Measurements from ENCODE around the gene BSG. TPM values are rescaled to one million over a fixed set of nuclear protein-coding genes. Genes with fewer than 3 reads are reported as not detected.

The BSG gene
- total RNA-seq, 4 donors from 2014 or later = 304 to 416 (median 362) TPM

DNA sequence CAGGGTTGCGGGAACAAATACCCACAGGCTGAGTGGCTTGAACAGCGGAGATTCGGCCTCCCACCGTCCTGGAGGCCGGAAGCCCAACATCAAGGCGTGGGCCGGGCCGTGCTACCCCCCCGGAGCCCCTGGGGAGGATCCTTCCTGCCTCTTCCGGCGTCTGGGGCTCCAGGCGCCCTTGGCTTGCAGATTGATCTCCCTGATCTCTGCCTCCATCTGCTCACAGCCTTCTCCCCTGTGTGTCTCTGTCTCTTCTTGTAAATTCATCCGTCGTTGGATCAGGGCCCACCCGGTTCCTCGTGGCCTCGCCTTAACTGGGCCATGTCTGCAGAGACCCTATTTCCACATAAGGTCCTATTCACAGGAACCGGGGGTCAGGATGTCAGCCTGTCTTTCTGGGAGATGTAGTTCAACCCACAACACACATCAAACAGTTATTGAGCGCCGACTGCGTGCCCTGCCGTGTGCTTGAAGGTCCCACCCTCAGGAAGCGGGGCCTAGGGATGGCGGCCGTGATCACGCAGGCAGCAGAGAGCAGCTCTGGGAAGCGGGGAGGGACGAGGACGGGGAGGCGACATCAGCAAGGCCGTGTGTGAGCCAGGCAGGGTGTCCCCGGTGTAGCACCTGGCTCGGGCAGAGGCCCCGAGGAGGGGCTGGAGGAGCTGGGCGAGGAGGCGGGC is 38.5 kb downstream of the BSG start:
- Histone ChIP-seq H3K36me3 (no peaks in the 10 kb centered on the region), H3K9me3 (no peaks in the 10 kb centered on the region), H3K4me1 (peaks cover 10 to 29% (median 13%) of the 10 kb centered on the region in 4 donors), H3K4me3 (peak overlapping the region; percentile 12 to 45 (median 22)), H3K27ac (replicated peaks in 1 of 4) (peak overlapping the region; percentile 7 to 35 (median 20)), H3K27me3 (peaks cover 0 to 38% (median 0%) of the 10 kb centered on the region in 4 donors)
- intact Hi-C loops (cut with DNase I) = no loop called here
- DNase-seq (ENCODE audit: extremely low spot score) = no peak
- 67% methylated on average over 20 of the region's 36 CpGs for WGBS
- TF ChIP-seq EP300 (IDR thresholded peaks at IDR 0.05) (no peak), POLR2AphosphoS5 (IDR thresholded peaks at IDR 0.05) (no peak), POLR2A (IDR thresholded peaks at IDR 0.05; ENCODE audit: low read depth) (no peak)
- TF ChIP-seq, protein P1, sequence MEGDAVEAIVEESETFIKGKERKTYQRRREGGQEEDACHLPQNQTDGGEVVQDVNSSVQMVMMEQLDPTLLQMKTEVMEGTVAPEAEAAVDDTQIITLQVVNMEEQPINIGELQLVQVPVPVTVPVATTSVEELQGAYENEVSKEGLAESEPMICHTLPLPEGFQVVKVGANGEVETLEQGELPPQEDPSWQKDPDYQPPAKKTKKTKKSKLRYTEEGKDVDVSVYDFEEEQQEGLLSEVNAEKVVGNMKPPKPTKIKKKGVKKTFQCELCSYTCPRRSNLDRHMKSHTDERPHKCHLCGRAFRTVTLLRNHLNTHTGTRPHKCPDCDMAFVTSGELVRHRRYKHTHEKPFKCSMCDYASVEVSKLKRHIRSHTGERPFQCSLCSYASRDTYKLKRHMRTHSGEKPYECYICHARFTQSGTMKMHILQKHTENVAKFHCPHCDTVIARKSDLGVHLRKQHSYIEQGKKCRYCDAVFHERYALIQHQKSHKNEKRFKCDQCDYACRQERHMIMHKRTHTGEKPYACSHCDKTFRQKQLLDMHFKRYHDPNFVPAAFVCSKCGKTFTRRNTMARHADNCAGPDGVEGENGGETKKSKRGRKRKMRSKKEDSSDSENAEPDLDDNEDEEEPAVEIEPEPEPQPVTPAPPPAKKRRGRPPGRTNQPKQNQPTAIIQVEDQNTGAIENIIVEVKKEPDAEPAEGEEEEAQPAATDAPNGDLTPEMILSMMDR (IDR thresholded peaks at IDR 0.05) = no peak

DNA sequence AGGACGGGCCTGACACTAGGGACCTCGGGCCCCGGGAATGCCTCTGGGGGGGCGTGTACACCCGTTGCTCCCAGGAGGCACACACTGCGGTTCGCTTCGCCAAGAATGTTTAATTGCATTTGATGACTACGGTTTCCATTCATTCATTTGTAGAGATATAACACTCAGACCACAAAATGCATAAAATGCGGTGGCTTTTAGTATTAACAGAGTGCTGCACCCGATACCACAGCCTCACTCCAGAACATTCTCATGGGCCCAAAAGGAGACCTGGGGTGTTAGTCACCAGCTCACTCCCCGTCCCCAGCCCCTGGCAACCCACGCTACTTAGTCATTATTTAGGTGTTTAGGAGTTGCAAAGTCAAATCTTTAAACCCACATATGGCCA is 39.1 kb downstream of the BSG start:
- Histone ChIP-seq H3K4me1 (peaks cover 10 to 31% (median 17%) of the 10 kb centered on the region in 4 donors), H3K4me3 (no peak overlapping the region), H3K9me3 (no peaks in the 10 kb centered on the region), H3K36me3 (no peaks in the 10 kb centered on the region), H3K27me3 (peaks cover 0 to 41% (median 0%) of the 10 kb centered on the region in 4 donors), H3K27ac (replicated peaks in 1 of 4) (peak overlapping the region in 3 of 4 donors; percentile 7 to 35 (median 20))
- intact Hi-C loops (cut with DNase I) = no loop called here
- no peak for DNase-seq (ENCODE audit: extremely low spot score)
- 63% methylated on average over 13 of the region's 13 CpGs for WGBS
- TF ChIP-seq POLR2AphosphoS5 (IDR thresholded peaks at IDR 0.05) (no peak), POLR2A (IDR thresholded peaks at IDR 0.05; ENCODE audit: low read depth) (no peak), EP300 (IDR thresholded peaks at IDR 0.05) (no peak)
- TF ChIP-seq, protein P1 (IDR thresholded peaks at IDR 0.05) = no peak

DNA sequence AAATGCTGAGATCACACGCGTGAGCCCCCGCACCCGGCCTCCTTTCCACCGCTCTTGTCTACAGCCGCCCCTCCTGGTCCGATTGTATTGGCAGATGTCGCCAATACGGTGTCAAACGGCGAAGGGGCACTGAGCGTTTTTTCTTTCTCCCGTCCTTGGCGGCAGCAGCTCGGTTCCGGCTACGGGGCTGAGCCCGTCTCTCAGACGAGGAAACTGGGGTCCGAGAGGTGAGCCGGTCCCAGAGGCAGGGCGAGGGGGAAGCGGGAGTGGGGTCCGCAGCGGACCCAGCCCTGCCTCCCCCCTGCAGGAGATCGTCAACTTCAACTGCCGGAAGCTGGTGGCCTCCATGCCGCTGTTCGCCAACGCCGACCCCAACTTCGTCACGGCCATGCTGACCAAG is 40.5 kb downstream of the BSG start:
- TF ChIP-seq, protein P1 (IDR thresholded peaks at IDR 0.05) = no peak
- TF ChIP-seq EP300 (IDR thresholded peaks at IDR 0.05) (no peak), POLR2A (IDR thresholded peaks at IDR 0.05; ENCODE audit: low read depth) (no peak)
- no peaks in the 10 kb centered on the region for H3K9me3 ChIP-seq
- DNase-seq (ENCODE audit: extremely low spot score) = no peak
- H3K36me3 ChIP-seq = peaks cover 9 to 13% (median 12%) of the 10 kb centered on the region in 4 donors
- intact Hi-C loops (cut with DNase I) = no loop called here
- H3K4me1 ChIP-seq = peaks cover 10 to 36% (median 23%) of the 10 kb centered on the region in 4 donors
- H3K4me3 ChIP-seq = no peak overlapping the region
- 85% methylated on average over 24 of the region's 33 CpGs for WGBS
- H3K27me3 ChIP-seq = peaks cover 0 to 47% (median 0%) of the 10 kb centered on the region in 4 donors
- no peak overlapping the region for H3K27ac ChIP-seq (replicated peaks in 1 of 4)

DNA sequence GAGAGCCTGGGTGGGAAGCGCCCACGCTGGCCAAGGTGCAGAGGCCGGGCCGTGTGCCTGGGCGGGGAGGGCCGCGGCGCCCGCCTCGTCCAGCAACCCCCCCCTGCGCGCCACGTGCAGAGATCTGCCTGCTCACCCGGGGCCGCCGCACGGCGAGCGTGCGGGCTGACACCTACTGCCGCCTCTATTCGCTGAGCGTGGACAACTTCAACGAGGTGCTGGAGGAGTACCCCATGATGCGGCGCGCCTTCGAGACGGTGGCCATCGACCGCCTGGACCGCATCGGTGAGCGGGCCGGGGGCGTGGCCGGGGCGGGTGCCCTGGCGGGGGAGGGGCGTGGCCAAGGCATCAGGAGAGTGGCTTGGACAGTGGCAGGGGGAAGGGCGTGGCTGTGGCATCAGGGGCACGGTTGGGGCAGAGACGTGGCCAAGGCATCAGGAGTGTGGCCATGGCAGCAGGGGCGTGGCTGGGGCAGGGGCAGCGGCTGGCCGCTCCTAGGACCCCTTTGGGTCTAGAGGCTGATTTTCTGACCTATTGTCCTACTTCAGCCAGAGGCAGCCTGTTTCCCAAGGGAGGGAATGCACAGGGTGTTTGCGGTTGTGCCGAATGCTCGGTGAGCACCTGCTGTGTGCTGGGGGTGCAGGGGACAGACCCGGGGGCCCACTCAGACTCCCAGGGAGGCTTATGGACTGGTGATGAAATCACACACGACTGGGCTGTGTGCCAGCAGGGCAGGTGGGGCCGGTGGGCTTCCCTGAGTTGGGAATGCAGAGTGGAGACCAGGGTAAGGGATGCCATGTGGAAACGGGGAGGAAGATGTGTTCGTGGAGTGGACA is 41.6 kb downstream of the BSG start:
- H3K4me3 ChIP-seq = no peak overlapping the region
- no peak overlapping the region for H3K27ac ChIP-seq (replicated peaks in 1 of 4)
- DNase-seq (ENCODE audit: extremely low spot score) = no peak
- H3K9me3 ChIP-seq = no peaks in the 10 kb centered on the region
- TF ChIP-seq POLR2AphosphoS5 (IDR thresholded peaks at IDR 0.05) = no peak
- TF ChIP-seq EP300 (IDR thresholded peaks at IDR 0.05) = no peak
- no peak for TF ChIP-seq POLR2A (IDR thresholded peaks at IDR 0.05; ENCODE audit: low read depth)
- TF ChIP-seq, protein P1 (IDR thresholded peaks at IDR 0.05) = no peak
- peaks cover 0 to 49% (median 0%) of the 10 kb centered on the region in 4 donors for H3K27me3 ChIP-seq
- H3K4me1 ChIP-seq = peaks cover 10 to 32% (median 23%) of the 10 kb centered on the region in 4 donors
- intact Hi-C loops (cut with DNase I) = no loop called here
- 78% methylated on average over 35 of the region's 54 CpGs for WGBS
- peaks cover 20 to 23% (median 22%) of the 10 kb centered on the region in 4 donors for H3K36me3 ChIP-seq

Data from esophagus muscularis mucosa (tissue), 4 donors.